ENCODE results near the gene EIF1AD.

EIF1AD gene

GRCh38 chr11:65977621-65978390, 24.2 kb downstream of the EIF1AD start:
- TF ChIP-seq CTCF (IDR thresholded peaks at IDR 0.05; ENCODE audit: insufficient read depth, low read depth, low read length, missing control alignments): no peak
- no peak overlapping the region for H3K4me3 ChIP-seq (ENCODE audit: low read depth, low read length)
- no peak for DNase-seq (ENCODE audit: low read depth)

- no peak for DNase-seq (ENCODE audit: low read depth)
- H3K4me3 ChIP-seq (ENCODE audit: low read depth, low read length): no peak overlapping the region
- no peak for TF ChIP-seq CTCF (IDR thresholded peaks at IDR 0.05; ENCODE audit: insufficient read depth, low read depth, low read length, missing control alignments)
Measured at GRCh38 chr11:65976216-65977176, 25.5 kb downstream of the EIF1AD start.

GRCh38 chr11:65975771-65976170, 26.2 kb downstream of the EIF1AD start:
- H3K4me3 ChIP-seq (ENCODE audit: low read depth, low read length): no peak overlapping the region
- no peak for TF ChIP-seq CTCF (IDR thresholded peaks at IDR 0.05; ENCODE audit: insufficient read depth, low read depth, low read length, missing control alignments)
- DNase-seq (ENCODE audit: low read depth): no peak

GRCh38 chr11:65973439-65974110, 28.4 kb downstream of the EIF1AD start:
- DNase-seq (ENCODE audit: low read depth): no peak
- TF ChIP-seq CTCF (IDR thresholded peaks at IDR 0.05; ENCODE audit: insufficient read depth, low read depth, low read length, missing control alignments): no peak
- no peak overlapping the region for H3K4me3 ChIP-seq (ENCODE audit: low read depth, low read length)

- TF ChIP-seq CTCF (IDR thresholded peaks at IDR 0.05; ENCODE audit: insufficient read depth, low read depth, low read length, missing control alignments): no peak
- H3K4me3 ChIP-seq (ENCODE audit: low read depth, low read length): no peak overlapping the region
- no peak for DNase-seq (ENCODE audit: low read depth)
Measured at GRCh38 chr11:65972116-65972515, 29.8 kb downstream of the EIF1AD start.

GRCh38 chr11:65968600-65969482, 33.1 kb downstream of the EIF1AD start:
- H3K4me3 ChIP-seq (ENCODE audit: low read depth, low read length): no peak overlapping the region
- TF ChIP-seq CTCF (IDR thresholded peaks at IDR 0.05; ENCODE audit: insufficient read depth, low read depth, low read length, missing control alignments): no peak

More at GRCh38 chr11:65968600-65969482, 33.1 kb downstream of the EIF1AD start:
- no peak for DNase-seq (ENCODE audit: low read depth)
